PC-9 (cell line): Measurements from ENCODE around the gene ACADS. TPM values are rescaled to one million over a fixed set of nuclear protein-coding genes. Genes with fewer than 3 reads are reported as not detected.
A peak's percentile ranks its signal among the peaks of the same experiment; 100 is the strongest.

Source experiments
- BruUV-seq: library from RNA; stranded (reverse); fragments of 400-500 nt; replicated peaks from 2 replicates; lab custom pipeline; 2021; lab: Mats Ljungman, UMichigan
- CTCF ChIA-PET: fragments of 300-600 bp; sonication (Branson Sonifier 250); formaldehyde crosslinking; loops from one replicate; lab custom pipeline; 2022; ENCODE audit warnings: antibody characterized with exemption; lab: Charles Lee
- POLR2A ChIA-PET: fragments of 300-600 bp; sonication (Branson Sonifier 250); formaldehyde crosslinking; loops from one replicate; lab custom pipeline; 2022; ENCODE audit warnings: antibody characterized with exemption; ENCODE audit not compliant: unreplicated experiment; lab: Charles Lee
- DNase-seq, 2 experiments: peaks; one replicate each; pipeline versions ENCODE4 v3.0.0 to v3.0.0-alpha.2; 2015 to 2022; ENCODE audit warnings: mixed read lengths in 1 of 2
- H2AFZ ChIP-seq: fragments of 200-600 bp; sonication (generic); 2 replicates; pipeline ENCODE4 v1.8.1; 2017; ENCODE audit warnings: antibody characterized with exemption
- H3F3A ChIP-seq: fragments of 200-600 bp; sonication (generic); 2 replicates; pipeline ENCODE4 v1.8.1; 2017; ENCODE audit warnings: antibody characterized with exemption, mild to moderate bottlenecking, low read depth; ENCODE audit not compliant: insufficient read depth
- H3K27ac ChIP-seq: fragments of 200-600 bp; sonication (generic); 2 replicates; pipeline ENCODE4 v1.6.1; 2016; ENCODE audit warnings: mixed run types
- H3K27me3 ChIP-seq: fragments of 200-600 bp; sonication (generic); 2 replicates; pipeline ENCODE4 v1.6.1; 2016; ENCODE audit warnings: low read depth, mixed run types; ENCODE audit not compliant: insufficient read depth
- H3K36me3 ChIP-seq: fragments of 200-600 bp; sonication (generic); 2 replicates; pipeline ENCODE4 v1.6.1; 2016; ENCODE audit warnings: low read depth, mixed run types
- H3K4me1 ChIP-seq: fragments of 200-600 bp; sonication (generic); replicated peaks from 2 replicates; pipeline ENCODE4 v1.6.1; 2016; ENCODE audit warnings: mixed run types; ENCODE audit not compliant: insufficient read depth
- H3K4me2 ChIP-seq: fragments of 200-600 bp; sonication (generic); 2 replicates; pipeline ENCODE4 v1.6.1; 2017; ENCODE audit warnings: mixed run types
- H3K4me3 ChIP-seq: fragments of 200-600 bp; sonication (generic); 2 replicates; pipeline ENCODE4 v1.6.1; 2016; ENCODE audit warnings: mixed run types
- H3K79me2 ChIP-seq: fragments of 200-600 bp; sonication (generic); 2 replicates; pipeline ENCODE4 v1.6.1; 2017; ENCODE audit warnings: low read depth, mixed run types
- H3K9me2 ChIP-seq: fragments of 200-600 bp; sonication (generic); 2 replicates; pipeline ENCODE4 v1.8.1; 2017; ENCODE audit warnings: mild to moderate bottlenecking; ENCODE audit not compliant: insufficient read depth
- H3K9me3 ChIP-seq: fragments of 200-600 bp; sonication (generic); 2 replicates; pipeline ENCODE4 v1.8.1; 2016; ENCODE audit warnings: low read depth; ENCODE audit not compliant: insufficient read depth
- H4K20me1 ChIP-seq: fragments of 200-600 bp; sonication (generic); 2 replicates; pipeline ENCODE4 v1.8.1; 2017; ENCODE audit not compliant: insufficient read depth
- CTCF ChIP-seq: fragments of 200-600 bp; sonication (generic); conservative IDR thresholded peaks from 2 replicates; pipeline ENCODE4 v1.6.1; 2017; ENCODE audit warnings: mixed run types, antibody characterized with exemption, mild to moderate bottlenecking, moderate library complexity
- EZH2 ChIP-seq: fragments of 200-600 bp; sonication (generic); IDR thresholded peaks from 2 replicates; pipeline ENCODE4 v1.8.0; 2017; ENCODE audit warnings: antibody characterized with exemption, low read depth
- intact Hi-C: fragments of 100-400 bp; cut with micrococcal nuclease; formaldehyde crosslinking; loops from one replicate; pipeline ENCODE4 v1.10.0; 2022; ENCODE audit not compliant: unreplicated experiment
- total RNA-seq: library from RNA; stranded (reverse); gene quantifications from 2 replicates; pipeline ENCODE4 v1.2.3, GENCODE V29; 2021

Gene ACADS
- total RNA-seq, 1 experiment from 2014 or later = 8.2 TPM

- no peak for TF ChIP-seq EZH2
- TF ChIP-seq CTCF = no peak
- H3K27ac ChIP-seq = no peak overlapping the region
- H3K4me3 ChIP-seq = no peak overlapping the region
- POLR2A ChIA-PET = no interaction called here
- no peak overlapping the region for H2AFZ ChIP-seq
- H3K27me3 ChIP-seq = no peaks in the 10 kb centered on the region
- H3K9me3 ChIP-seq = no peaks in the 10 kb centered on the region
- intact Hi-C loops = no loop called here
- H3K9me2 ChIP-seq = no peaks in the 10 kb centered on the region
- H3K4me1 ChIP-seq = no peaks in the 10 kb centered on the region
- no peaks in the 10 kb centered on the region for H3K79me2 ChIP-seq
- H3K36me3 ChIP-seq = no peaks in the 10 kb centered on the region
- no peak for DNase-seq
- CTCF ChIA-PET = no interaction called here
- BruUV-seq = no TSS peak
- H4K20me1 ChIP-seq = no peaks in the 10 kb centered on the region
- H3K4me2 ChIP-seq = no peak overlapping the region
- H3F3A ChIP-seq = no peaks in the 10 kb centered on the region; the same call in 1 of the 2 replicates
These were observed 48.7 kb downstream of the ACADS start for GRCh38 chr12:120774169-120774916.

GRCh38 chr12:120775862-120776552 is 50.4 kb downstream of the ACADS start:
- Histone ChIP-seq H2AFZ (no peak overlapping the region), H3K27ac (no peak overlapping the region), H4K20me1 (0 out of 2 replicates have a peak, but pooled peaks cover 4% of the 10 kb centered on the region), H3K79me2 (no peaks in the 10 kb centered on the region), H3K9me3 (no peaks in the 10 kb centered on the region), H3K9me2 (no peaks in the 10 kb centered on the region), H3K4me3 (no peak overlapping the region), H3K4me2 (no peak overlapping the region), H3K4me1 (no peaks in the 10 kb centered on the region), H3K27me3 (no peaks in the 10 kb centered on the region), H3F3A (no peaks in the 10 kb centered on the region; the same call in 1 of the 2 replicates), H3K36me3 (no peaks in the 10 kb centered on the region)
- ChIA-PET CTCF (no interaction called here), POLR2A (no interaction called here)
- TF ChIP-seq EZH2 (no peak), CTCF (0 out of 2 replicates have a peak, but pooled peaks have one; percentile 19)
- no TSS peak for BruUV-seq
- intact Hi-C loops = loop anchor here (5.0 kb wide), 1 partner anchor 196 kb away; no protein-coding TSS in a partner anchor
- no peak for DNase-seq

- H2AFZ ChIP-seq = no peak overlapping the region
- TF ChIP-seq EZH2 (no peak), CTCF (no peak)
- no peaks in the 10 kb centered on the region for H3K79me2 ChIP-seq
- H3K9me2 ChIP-seq = no peaks in the 10 kb centered on the region
- no TSS peak for BruUV-seq
- POLR2A ChIA-PET = no interaction called here
- H3F3A ChIP-seq = peaks cover 7% of the 10 kb centered on the region; the same call in 1 of the 2 replicates
- peaks cover 17% of the 10 kb centered on the region for H3K36me3 ChIP-seq
- peak in 1 of 2 experiments; percentile 62 for DNase-seq
- no peaks in the 10 kb centered on the region for H3K27me3 ChIP-seq
- no peak overlapping the region for H3K4me3 ChIP-seq
- peaks cover 4% of the 10 kb centered on the region; the same call in 1 of the 2 replicates for H4K20me1 ChIP-seq
- peaks cover 9% of the 10 kb centered on the region; the same call in 1 of the 2 replicates for H3K4me1 ChIP-seq
- H3K4me2 ChIP-seq = no peak overlapping the region
- CTCF ChIA-PET = no interaction called here
- intact Hi-C loops = no loop called here
- H3K9me3 ChIP-seq = no peaks in the 10 kb centered on the region
- H3K27ac ChIP-seq = peak overlapping the region; percentile 25; the same call in 1 of the 2 replicates
These were observed 57.6 kb downstream of the ACADS start for GRCh38 chr12:120783197-120783596.
